Naive thymus-derived CD8-positive, alpha-beta T cell (primary cell): ENCODE data around the gene CRYGA. TPM values are rescaled to one million over a fixed set of nuclear protein-coding genes. Genes with fewer than 3 reads are reported as not detected.
A peak's percentile ranks its signal among the peaks of the same experiment; 100 is the strongest.
"Not testable (repeated sequence)": the region's sequence is repeated elsewhere in the genome, so short reads cannot be mapped to it uniquely, and the experiment has no call there.

Experiments used
- ATAC-seq, 2 donors: fragments of 150-1000 bp; cut with Tn5 transposase in 1 of 2; sonication (Bioruptor Pico), chemical (Tn5 transposase) in 1 of 2; 1 replicate in 1 of 2; 2 replicates in 1 of 2; pipeline ENCODE4 v1.10.0; 2021; ENCODE audit warnings: mild to moderate bottlenecking in 2 of 2, moderate library complexity in 2 of 2
- POLR2A ChIA-PET: fragments of 350-600 bp; sonication (Branson Sonifier 250); formaldehyde crosslinking; loops from one replicate; lab custom pipeline; 2021; ENCODE audit warnings: antibody characterized with exemption; lab: Charles Lee
- DNase-seq, 10 donors: peaks; one replicate each; pipeline versions ENCODE4 v3.0.0 to v3.0.0-alpha.2; 2020 to 2022
- H3K27ac Mint-ChIP-seq, 10 donors: one replicate each; pipeline ENCODE4 v1.8.0; 2020 to 2022; ENCODE audit warnings: mild to moderate bottlenecking in 10 of 10, mixed read lengths in 10 of 10, moderate library complexity in 4 of 10, inconsistent platforms in 1 of 10
- H3K27me3 Mint-ChIP-seq, 5 donors: one replicate each; pipeline ENCODE4 v1.8.0; 2021 to 2022; ENCODE audit warnings: mixed read lengths in 5 of 5
- H3K36me3 Mint-ChIP-seq, 3 donors: one replicate each; pipeline ENCODE4 v1.8.0; 2020 to 2022; ENCODE audit warnings: mixed read lengths in 3 of 3, mild to moderate bottlenecking in 2 of 3, inconsistent platforms in 1 of 3
- H3K4me1 Mint-ChIP-seq, 4 donors: one replicate each; pipeline ENCODE4 v1.8.0; 2021 to 2022; ENCODE audit warnings: mixed read lengths in 4 of 4
- H3K4me3 Mint-ChIP-seq, 10 donors: one replicate each; pipeline ENCODE4 v1.8.0; 2020 to 2022; ENCODE audit warnings: mild to moderate bottlenecking in 10 of 10, mixed read lengths in 10 of 10, moderate library complexity in 6 of 10, inconsistent platforms in 1 of 10
- H3K9me3 Mint-ChIP-seq, 9 donors: one replicate each; pipeline ENCODE4 v1.8.0; 2020 to 2022; ENCODE audit warnings: mixed read lengths in 9 of 9, mild to moderate bottlenecking in 3 of 9, inconsistent platforms in 1 of 9, moderate library complexity in 1 of 9
- polyA plus RNA-seq, 3 donors: library from polyadenylated mRNA; unstranded; fragments of 300-500 nt; fragmentation: Illumina TruSeq; gene quantifications; one replicate each; pipeline ENCODE4 v1.2.3, GENCODE V29; 2021
- total RNA-seq, 8 experiments: library from RNA in 2 of 8; stranded (reverse) in 2 of 8; gene quantifications; one replicate each; pipeline ENCODE4 v1.2.3 and lab custom pipeline; 2021 to 2026

CRYGA gene
- total and polyA plus RNA-seq, 5 experiments from 2014 or later = not detected

DNA sequence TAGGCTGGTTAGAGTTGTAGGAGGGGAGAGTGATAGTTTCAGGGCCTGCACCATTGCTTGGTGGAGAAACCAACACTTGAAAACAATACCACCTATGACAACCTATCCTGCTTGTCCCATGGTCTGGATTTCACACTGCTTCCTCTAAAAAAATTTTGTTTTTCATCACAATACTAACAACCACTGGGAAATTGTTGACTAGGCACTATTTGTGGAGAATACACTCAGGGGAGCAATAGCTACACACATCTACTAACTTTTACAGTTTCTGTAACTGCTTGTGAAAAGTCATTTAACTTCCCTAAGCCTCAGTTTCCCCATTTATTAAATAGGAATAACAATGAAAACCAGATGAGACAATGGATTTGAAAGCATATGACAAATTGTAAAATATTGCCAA, 13.3 kb downstream of the CRYGA start:
- POLR2A ChIA-PET = no interaction called here
- DNase-seq (no peak), ATAC-seq (no peak)
- H3K27ac Mint-ChIP-seq = no peak overlapping the region
- H3K27me3 Mint-ChIP-seq = peaks cover 0 to 9% (median 1%) of the 10 kb centered on the region in 5 donors
- no peak overlapping the region for H3K4me3 Mint-ChIP-seq
- peaks cover 0 to 17% (median 0%) of the 10 kb centered on the region in 3 donors for H3K36me3 Mint-ChIP-seq
- H3K4me1 Mint-ChIP-seq = no peaks in the 10 kb centered on the region
- H3K9me3 Mint-ChIP-seq = peaks cover 0 to 23% (median 6%) of the 10 kb centered on the region in 9 donors

DNA sequence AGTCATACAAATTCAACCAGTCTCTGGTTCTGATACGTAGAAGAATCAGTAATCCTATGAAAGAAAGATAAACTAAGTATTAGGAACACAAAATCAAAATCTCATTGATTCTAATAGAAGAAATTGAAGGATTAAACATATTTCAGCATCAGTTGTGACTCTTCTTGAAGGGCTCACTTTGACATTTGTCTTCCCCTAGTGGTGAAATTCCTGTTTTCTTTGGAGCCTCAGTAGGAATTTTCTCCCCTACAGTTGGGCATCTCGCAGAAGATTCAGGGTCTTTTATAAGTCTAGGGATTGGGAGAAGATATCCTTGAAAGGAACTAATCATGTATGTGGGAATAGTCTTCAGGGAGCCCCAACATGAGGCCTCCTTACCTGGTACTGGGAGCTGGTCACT, 14.6 kb downstream of the CRYGA start:
- Mint-ChIP-seq H3K4me1 (no peaks in the 10 kb centered on the region), H3K4me3 (no peak overlapping the region)

DNA sequence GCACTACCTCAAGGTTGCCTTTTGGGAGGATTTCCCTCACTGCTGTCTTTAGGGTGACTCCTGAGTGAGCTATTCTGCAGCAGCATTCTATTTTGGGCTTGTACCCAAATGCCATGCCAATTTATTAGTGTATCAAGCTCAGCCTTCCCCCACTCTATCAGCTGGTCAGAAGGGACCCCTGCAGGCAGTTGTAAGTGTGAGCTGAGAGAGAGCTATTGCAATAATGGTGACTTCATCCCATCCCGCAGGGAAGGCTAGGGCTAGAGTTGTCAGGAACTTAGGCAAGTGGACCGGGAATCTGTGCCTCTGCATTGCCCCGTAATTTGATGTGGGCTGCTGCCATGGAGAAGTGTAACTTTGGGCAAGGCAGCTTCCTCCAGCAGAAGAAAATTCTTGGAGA, 15.6 kb downstream of the CRYGA start:
- POLR2A ChIA-PET = no interaction called here
- H3K4me3 Mint-ChIP-seq = no peak overlapping the region

More for the DNA sequence above, 14.6 kb downstream of the CRYGA start:
- peak overlapping the region in 1 of 10 donors; percentile 50 for H3K27ac Mint-ChIP-seq
- peaks cover 0 to 17% (median 0%) of the 10 kb centered on the region in 3 donors for H3K36me3 Mint-ChIP-seq
- POLR2A ChIA-PET = no interaction called here
- DNase-seq (no peak), ATAC-seq (no peak)
- peaks cover 0 to 9% (median 1%) of the 10 kb centered on the region in 5 donors for H3K27me3 Mint-ChIP-seq
- H3K9me3 Mint-ChIP-seq = peaks cover 0 to 23% (median 6%) of the 10 kb centered on the region in 9 donors

DNA sequence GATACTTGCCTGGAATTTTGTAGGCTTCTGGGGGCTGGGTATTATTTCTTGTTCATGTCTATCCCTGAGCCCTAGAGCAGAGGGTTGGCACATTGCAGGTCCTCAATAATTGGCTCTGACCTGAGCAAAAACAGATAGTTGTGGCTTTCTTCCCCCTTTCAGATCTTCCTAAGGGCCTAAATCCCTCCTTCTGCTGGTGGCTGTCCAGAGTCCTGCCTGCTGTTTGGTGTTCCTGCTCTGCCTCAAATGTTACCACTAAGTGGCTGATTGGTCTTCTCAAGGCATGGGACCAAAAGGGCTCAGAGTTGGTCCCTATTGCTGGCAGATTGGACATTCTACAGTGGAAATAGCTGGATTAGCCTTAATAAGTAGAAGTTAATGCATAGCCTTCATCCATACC, 16.4 kb downstream of the CRYGA start:
- no peak overlapping the region for H3K27ac Mint-ChIP-seq

More for the DNA sequence above, 15.6 kb downstream of the CRYGA start:
- H3K9me3 Mint-ChIP-seq = peaks cover 0 to 23% (median 6%) of the 10 kb centered on the region in 9 donors
- no peaks in the 10 kb centered on the region for H3K4me1 Mint-ChIP-seq
- H3K27ac Mint-ChIP-seq = peak overlapping the region in 2 of 10 donors; percentile 23 to 73
- peaks cover 0 to 17% (median 0%) of the 10 kb centered on the region in 3 donors for H3K36me3 Mint-ChIP-seq
- peaks cover 0 to 9% (median 1%) of the 10 kb centered on the region in 5 donors for H3K27me3 Mint-ChIP-seq
- DNase-seq (no peak), ATAC-seq (no peak)

DNA sequence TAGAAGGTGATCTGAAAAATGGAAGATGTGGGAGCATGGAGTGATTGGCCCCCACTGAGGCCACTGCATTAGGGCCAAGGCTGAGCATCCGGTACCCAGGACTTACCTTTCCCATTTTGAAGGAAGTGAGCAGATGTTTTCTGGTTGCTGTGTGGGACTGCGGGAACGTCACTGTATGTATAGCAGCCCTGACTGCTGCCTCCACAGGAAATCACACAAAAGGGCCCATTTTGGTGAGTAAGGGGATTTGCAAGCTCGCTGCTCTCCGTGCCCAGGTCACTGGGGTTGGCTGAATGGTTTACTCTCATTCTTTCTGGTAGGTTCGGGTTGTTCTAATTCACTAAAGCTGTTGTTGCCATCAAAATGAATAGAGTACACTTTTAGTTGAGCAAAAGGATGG, 17.4 kb downstream of the CRYGA start, which contains the start of gene CRYGB:
Gene CRYGB (minus strand): TSS at position 153 of the 400 bp plus-strand sequence. CDS start 38 bp downstream, at position 115.
- ATAC-seq (no peak), DNase-seq (no peak)

More for the DNA sequence above, 16.4 kb downstream of the CRYGA start:
- ATAC-seq (no peak), DNase-seq (no peak)
- Mint-ChIP-seq H3K27me3 (peaks cover 0 to 9% (median 1%) of the 10 kb centered on the region in 5 donors), H3K9me3 (peaks cover 0 to 19% (median 6%) of the 10 kb centered on the region in 9 donors), H3K4me3 (no peak overlapping the region), H3K36me3 (peaks cover 0 to 14% (median 0%) of the 10 kb centered on the region in 3 donors), H3K4me1 (no peaks in the 10 kb centered on the region)
- POLR2A ChIA-PET = no interaction called here

DNA sequence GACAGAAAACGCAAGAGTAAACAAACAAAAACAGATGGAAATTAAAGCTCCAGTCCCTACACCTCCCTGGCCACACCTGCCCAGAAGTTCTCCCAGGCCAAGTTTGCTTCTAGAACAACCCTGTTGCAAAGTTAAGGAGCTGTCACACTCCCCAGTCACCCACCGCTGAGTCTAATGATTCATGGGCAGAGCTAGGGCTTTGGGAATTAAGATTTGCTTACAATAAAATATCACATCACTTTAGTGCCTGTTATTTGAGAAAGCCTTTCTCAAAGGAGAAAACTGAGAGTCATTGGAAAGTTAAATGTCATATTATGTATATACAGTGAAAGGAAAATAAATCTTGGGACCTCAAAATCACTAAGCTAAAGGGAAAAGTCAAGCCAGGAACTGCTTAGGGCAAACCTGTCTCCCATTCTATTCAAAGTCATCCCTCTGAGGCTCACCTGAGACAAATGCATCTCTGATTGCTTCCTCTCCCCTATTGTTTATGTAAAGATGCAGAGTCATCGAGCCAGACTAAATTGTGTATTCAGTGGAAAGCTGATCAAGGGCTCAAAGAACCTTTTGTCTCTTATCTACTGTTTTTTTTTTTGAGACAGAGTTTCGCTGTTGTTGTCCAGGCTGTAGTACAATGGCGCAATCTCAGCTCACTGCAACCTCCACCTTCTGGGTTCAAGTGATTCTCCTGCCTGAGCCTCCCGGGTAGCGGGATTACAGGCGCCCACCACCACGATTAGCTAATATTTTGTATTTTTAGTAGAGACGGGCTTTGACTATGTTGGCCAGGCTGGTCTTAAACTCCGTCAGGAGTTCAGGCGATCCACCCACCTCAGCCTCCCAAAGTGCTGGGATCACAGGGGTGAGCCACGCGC, 20.2 kb downstream of the CRYGA start:
- POLR2A ChIA-PET = no interaction called here
- Mint-ChIP-seq H3K27ac (peak overlapping the region in 1 of 10 donors; percentile 35), H3K36me3 (no peaks in the 10 kb centered on the region), H3K9me3 (peaks cover 0 to 4% (median 3%) of the 10 kb centered on the region in 9 donors), H3K4me1 (no peaks in the 10 kb centered on the region), H3K27me3 (peaks cover 0 to 5% (median 0%) of the 10 kb centered on the region in 5 donors), H3K4me3 (no peak overlapping the region)
- no peak for DNase-seq
- ATAC-seq = no peak

More for the DNA sequence above, 17.4 kb downstream of the CRYGA start, which contains the start of gene CRYGB:
- Mint-ChIP-seq H3K4me1 (no peaks in the 10 kb centered on the region), H3K4me3 (no peak within 1 kb of the TSS), H3K27ac (peak within 1 kb of the TSS in 1 of 10 donors; percentile 40), H3K9me3 (peaks cover 0 to 11% (median 4%) of the 10 kb centered on the region in 9 donors), H3K36me3 (peaks cover 0 to 6% (median 0%) of the 10 kb centered on the region in 3 donors), H3K27me3 (peaks cover 0 to 9% (median 1%) of the 10 kb centered on the region in 5 donors)
- POLR2A ChIA-PET = no interaction called here

DNA sequence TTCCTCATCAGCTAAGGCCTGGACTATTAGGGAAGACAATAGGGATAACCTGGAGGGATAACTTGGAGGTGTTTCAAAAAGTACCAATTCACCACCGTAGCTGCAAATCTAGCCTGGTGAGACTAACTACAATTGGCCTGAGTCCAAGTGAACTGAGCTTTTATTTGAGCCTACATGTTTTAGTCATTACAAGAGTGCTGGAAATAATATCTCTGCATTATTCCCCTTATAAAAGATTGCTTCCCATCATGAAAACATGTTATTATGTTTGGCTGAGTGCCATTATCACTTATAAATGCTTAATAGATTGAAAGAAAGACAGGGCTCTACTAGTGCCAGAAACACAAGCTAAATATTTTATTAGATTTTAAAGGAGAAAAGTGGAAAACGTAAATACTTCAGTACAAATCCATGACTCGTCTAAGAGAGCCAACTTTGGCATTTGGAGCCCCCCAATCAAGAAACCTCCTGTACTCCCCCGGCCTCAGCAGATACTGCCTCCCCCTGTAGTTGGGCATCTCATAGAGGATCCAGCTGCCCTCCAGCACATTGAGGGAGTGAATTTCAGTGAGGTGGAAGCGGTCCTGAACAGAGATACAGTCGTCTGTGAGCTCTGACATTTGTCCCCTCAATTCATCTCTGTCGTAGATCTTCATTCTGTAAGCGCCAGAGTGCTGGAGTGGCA, 21.0 kb downstream of the CRYGA start:
- H3K4me1 Mint-ChIP-seq = no peaks in the 10 kb centered on the region
- POLR2A ChIA-PET = no interaction called here
- H3K27ac Mint-ChIP-seq = no peak overlapping the region
- no peak overlapping the region for H3K4me3 Mint-ChIP-seq
- no peak for ATAC-seq
- no peaks in the 10 kb centered on the region for H3K36me3 Mint-ChIP-seq
- peaks cover 0 to 9% (median 5%) of the 10 kb centered on the region in 9 donors for H3K9me3 Mint-ChIP-seq
- DNase-seq = no peak
- H3K27me3 Mint-ChIP-seq = peaks cover 0 to 1% (median 0%) of the 10 kb centered on the region in 5 donors

DNA sequence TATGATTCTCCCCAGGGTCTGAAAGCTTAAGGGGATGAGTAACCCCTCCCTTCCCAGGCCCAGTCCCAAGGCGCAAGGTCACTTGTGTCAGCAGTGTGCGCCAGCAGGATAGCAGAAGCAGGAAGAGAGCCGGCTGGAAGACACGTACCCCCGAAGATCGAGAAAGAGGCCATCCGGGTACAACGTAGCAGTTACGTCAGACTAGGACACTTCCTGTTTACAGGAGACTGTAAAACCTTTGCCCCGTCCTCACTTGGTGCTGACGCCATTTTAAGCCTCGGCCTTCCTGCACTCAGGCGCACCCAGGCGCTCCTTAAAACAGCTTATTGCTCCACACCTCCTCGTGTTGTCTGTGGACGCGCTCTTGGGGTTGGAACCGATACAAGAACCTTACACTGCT, 23.9 kb downstream of the CRYGA start:
- ATAC-seq (no peak), DNase-seq (no peak)
- Mint-ChIP-seq H3K36me3 (no peaks in the 10 kb centered on the region), H3K4me1 (peaks cover 4 to 16% (median 11%) of the 10 kb centered on the region in 4 donors), H3K4me3 (no peak overlapping the region), H3K27ac (no peak overlapping the region), H3K9me3 (peaks cover 0 to 9% (median 5%) of the 10 kb centered on the region in 9 donors), H3K27me3 (no peaks in the 10 kb centered on the region)
- POLR2A ChIA-PET = no interaction called here

DNA sequence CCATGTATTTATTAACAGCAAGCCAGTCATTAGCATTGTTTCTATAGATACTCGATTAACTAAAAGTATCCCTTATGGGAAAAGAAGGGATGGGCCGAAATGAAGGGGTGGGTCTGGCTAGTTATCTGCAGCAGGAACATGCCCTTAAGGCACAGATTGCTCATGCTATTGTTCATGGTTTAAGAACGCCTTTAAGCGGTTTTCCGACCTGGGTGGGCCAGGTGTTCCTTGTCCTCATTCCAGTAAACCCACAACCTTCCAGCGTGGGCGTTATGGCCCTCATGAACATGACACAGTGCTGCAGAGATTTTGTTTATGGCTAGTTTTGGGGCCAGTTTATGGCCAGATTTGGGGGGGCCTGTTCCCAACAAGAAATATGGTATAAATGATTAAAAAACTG, 25.1 kb downstream of the CRYGA start:
- DNase-seq, H3K27me3 Mint-ChIP-seq, ATAC-seq, H3K9me3 Mint-ChIP-seq, H3K36me3 Mint-ChIP-seq, H3K4me3 Mint-ChIP-seq, POLR2A ChIA-PET, H3K27ac Mint-ChIP-seq: not testable (repeated sequence)
- peaks cover 4 to 16% (median 11%) of the 10 kb centered on the region in 4 donors for H3K4me1 Mint-ChIP-seq

DNA sequence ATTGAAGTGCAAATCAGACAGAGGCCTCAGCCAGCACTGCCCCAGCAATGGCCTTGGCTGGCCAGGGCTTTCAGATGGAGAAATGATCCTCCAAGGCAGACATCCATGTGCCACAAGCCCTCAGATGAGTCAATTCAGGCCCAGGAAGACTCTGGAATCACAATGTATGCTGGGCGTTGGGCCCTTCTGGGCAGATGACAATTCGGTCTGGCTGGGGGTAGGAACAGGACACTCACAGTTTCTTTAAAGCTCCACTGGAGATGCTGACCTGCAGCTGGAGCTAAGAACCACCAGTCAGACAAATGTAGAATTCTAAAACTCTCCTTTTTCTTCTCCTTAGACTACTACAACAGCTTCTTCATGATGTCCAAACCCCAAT, 26.7 kb downstream of the CRYGA start:
- H3K4me3 Mint-ChIP-seq = no peak overlapping the region
- H3K4me1 Mint-ChIP-seq = peaks cover 4 to 16% (median 11%) of the 10 kb centered on the region in 4 donors
- POLR2A ChIA-PET = no interaction called here
- H3K36me3 Mint-ChIP-seq = no peaks in the 10 kb centered on the region
- H3K9me3 Mint-ChIP-seq = peaks cover 0 to 9% (median 5%) of the 10 kb centered on the region in 9 donors
- H3K27me3 Mint-ChIP-seq = no peaks in the 10 kb centered on the region
- ATAC-seq (no peak), DNase-seq (no peak)
- peak overlapping the region in 2 of 10 donors; percentile 27 to 61 for H3K27ac Mint-ChIP-seq

DNA sequence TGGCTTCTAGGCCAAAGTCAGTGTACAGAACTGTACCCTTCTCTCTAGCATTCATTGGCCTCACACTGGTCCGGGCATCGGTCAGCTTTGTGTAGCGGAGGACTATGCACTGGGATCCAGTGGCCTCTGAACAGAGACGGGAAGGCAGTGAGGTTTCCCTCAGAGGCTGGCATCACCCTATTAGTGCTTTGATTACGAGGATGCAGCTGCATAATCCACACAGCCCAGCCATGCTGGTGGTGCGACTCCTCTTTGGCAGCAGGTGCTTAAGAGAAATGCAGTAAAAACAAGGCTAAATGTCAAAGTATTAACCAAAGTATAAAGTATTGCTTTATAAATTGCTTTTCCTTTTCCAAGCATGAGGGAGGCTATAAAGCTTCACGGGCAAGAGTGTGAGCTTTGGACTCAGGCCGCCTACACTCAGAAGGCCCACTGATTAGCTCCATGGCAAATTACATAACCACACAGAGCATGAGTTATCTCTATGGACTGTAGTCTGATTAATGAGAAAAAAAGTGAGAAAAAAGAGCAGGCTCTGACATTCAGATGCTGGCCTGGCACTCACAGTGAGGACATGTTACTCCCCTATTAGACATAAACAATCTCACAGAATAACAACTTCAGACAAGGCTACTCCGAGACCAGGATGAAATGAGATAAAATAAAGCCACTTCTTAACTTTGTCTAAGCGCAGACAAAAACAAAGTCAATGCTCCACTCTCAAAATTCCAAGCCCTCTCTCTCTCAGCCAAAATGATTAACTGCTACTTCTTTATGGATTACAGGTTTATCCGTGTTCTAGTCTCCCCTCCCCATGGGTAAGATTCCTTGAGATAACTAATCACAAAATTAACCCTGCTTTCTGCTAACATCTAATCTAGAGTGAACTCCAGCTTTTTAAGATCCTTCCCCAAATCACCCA, 27.3 kb downstream of the CRYGA start:
- ATAC-seq (no peak), DNase-seq (no peak)
- peak overlapping the region in 2 of 10 donors; percentile 27 to 61 for H3K27ac Mint-ChIP-seq
- no peaks in the 10 kb centered on the region for H3K36me3 Mint-ChIP-seq
- POLR2A ChIA-PET = no interaction called here
- H3K4me3 Mint-ChIP-seq = no peak overlapping the region
- no peaks in the 10 kb centered on the region for H3K27me3 Mint-ChIP-seq
- H3K4me1 Mint-ChIP-seq = peaks cover 4 to 16% (median 11%) of the 10 kb centered on the region in 4 donors
- peaks cover 0 to 9% (median 5%) of the 10 kb centered on the region in 9 donors for H3K9me3 Mint-ChIP-seq
